Upper lobe of right lung (tissue), 1 donor: ENCODE results near the gene TMEM89. TPM values are rescaled to one million over a fixed set of nuclear protein-coding genes. Genes with fewer than 3 reads are reported as not detected.

Experiments used
- ATAC-seq: fragments of 200-7000 bp; cut with Tn5 transposase; one replicate; pipeline ENCODE4 v1.9.1; 2020; ENCODE audit warnings: mild to moderate bottlenecking, moderate library complexity
- DNase-seq: peaks from one replicate; pipeline ENCODE4 v3.0.0-alpha.2; 2020
- H3K27ac ChIP-seq: fragments of 200-600 bp; one replicate; pipeline ENCODE4 v1.8.0; 2022
- H3K27me3 ChIP-seq: fragments of 200-600 bp; one replicate; pipeline ENCODE4 v1.8.0; 2022; ENCODE audit warnings: mild to moderate bottlenecking
- H3K36me3 ChIP-seq: fragments of 200-600 bp; one replicate; pipeline ENCODE4 v1.8.0; 2022
- H3K4me1 ChIP-seq: fragments of 200-600 bp; one replicate; pipeline ENCODE4 v1.8.0; 2022
- H3K4me3 ChIP-seq: fragments of 200-600 bp; one replicate; pipeline ENCODE4 v1.8.0; 2022; ENCODE audit warnings: mild to moderate bottlenecking
- H3K9me3 ChIP-seq: fragments of 200-600 bp; one replicate; pipeline ENCODE4 v1.8.0; 2022
- CTCF ChIP-seq: fragments of 200-600 bp; IDR thresholded peaks from one replicate; pipeline ENCODE4 v1.8.0; 2022; ENCODE audit warnings: antibody characterized with exemption
- intact Hi-C: fragments of 100-400 bp; cut with DNase I; formaldehyde crosslinking; loops from one replicate; pipeline ENCODE4 v1.11.0; 2022
- total RNA-seq: library from RNA; stranded (reverse); fragmentation: NEBNext Ultra II Directional; extraction: Animal tissue kit (Norgen Biotek cat#: 25700); gene quantifications from one replicate; pipeline ENCODE4 v1.2.1, GENCODE V29; 2021
- donor health status: DM: no; HTN: yes; CAD: no; lungs with severe emphysema.

The TMEM89 gene
- total RNA-seq, 1 donor from 2014 or later, result not detected

- intact Hi-C loops, result no loop called here
- H3K27me3 ChIP-seq, result no peaks in the 10 kb centered on the region
- DNase-seq (no peak), ATAC-seq (no peak)
- H3K4me3 ChIP-seq, result no peak overlapping the region
- H3K27ac ChIP-seq, result no peak overlapping the region
- no peaks in the 10 kb centered on the region for H3K36me3 ChIP-seq
- TF ChIP-seq CTCF, result no peak
- H3K9me3 ChIP-seq, result no peaks in the 10 kb centered on the region
- peaks cover 8% of the 10 kb centered on the region for H3K4me1 ChIP-seq
Observed at GRCh38 chr3:48639944-48640606, 18.5 kb upstream of the TMEM89 start.

DNA sequence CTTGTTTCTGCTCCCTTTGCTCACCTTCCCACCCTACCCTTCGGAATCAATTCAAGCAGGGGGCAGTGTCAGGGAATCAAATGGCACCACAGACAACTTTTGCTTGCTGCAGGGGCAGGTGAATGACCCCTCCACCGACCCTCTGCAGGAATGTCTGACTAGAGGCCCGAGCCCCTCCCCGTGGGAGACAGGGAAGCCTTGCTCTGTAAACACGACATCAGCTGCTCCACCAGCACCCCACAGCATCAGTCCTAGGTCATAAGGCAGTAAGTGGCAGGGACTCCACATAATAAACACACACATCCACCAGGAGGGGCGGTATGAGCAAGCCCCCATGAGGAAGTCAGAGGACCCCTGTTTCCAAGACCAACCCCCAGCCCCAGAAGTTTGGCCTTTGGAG is 15.7 kb upstream of the TMEM89 start:
- Histone ChIP-seq H3K36me3 (no peaks in the 10 kb centered on the region), H3K9me3 (no peaks in the 10 kb centered on the region), H3K4me3 (no peak overlapping the region), H3K27ac (no peak overlapping the region), H3K27me3 (no peaks in the 10 kb centered on the region), H3K4me1 (peaks cover 18% of the 10 kb centered on the region)
- no peak for ATAC-seq
- no peak for DNase-seq
- TF ChIP-seq CTCF, result no peak
- intact Hi-C loops, result no loop called here

GRCh38 chr3:48636149-48636655 is 14.6 kb upstream of the TMEM89 start:
- Histone ChIP-seq H3K9me3 (no peaks in the 10 kb centered on the region), H3K27me3 (no peaks in the 10 kb centered on the region), H3K36me3 (no peaks in the 10 kb centered on the region), H3K4me3 (peak overlapping the region; percentile 98), H3K4me1 (peaks cover 18% of the 10 kb centered on the region), H3K27ac (peak overlapping the region; percentile 75)
- ATAC-seq, result no peak
- DNase-seq, result no peak
- no peak for TF ChIP-seq CTCF
- intact Hi-C loops, result no loop called here

DNA sequence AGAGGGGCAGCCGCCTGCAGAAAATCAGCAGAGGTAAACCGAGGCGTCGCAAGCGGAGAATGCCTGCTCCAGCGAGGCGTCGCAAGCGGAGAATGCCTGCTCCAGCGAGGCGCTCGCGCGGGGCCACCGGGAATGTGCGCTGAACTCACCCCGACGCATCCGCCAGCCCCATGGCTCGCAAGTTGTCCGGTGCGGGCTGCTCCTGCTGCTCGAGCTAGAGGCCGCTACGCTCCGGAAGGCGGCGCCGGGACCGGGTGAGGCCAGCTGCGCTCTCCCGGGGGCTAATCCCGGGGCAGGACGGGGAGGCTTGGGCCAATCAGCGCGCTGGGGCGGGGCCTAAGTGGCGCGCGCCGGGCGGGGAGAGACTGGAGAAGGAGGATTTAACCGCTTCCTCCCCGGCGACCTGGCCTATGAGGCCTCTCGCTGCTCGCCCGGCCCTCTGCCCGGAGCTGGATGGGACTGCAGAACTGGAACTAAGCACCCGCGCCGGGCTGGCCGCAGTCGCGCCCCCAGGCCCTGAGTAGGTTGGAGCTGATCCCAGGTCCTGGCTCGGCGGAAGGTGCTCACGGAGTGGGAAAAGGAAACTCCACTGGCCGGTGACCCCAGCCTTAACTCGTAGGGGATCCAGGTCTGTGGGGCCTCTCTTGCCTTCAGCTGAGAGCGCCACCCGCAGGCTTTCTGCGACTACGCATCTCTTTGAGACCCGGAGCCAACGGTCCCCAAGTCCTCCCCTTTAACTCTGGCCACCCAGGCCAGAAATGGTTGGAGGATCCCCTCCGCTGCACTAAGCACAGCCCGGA is 13.9 kb upstream of the TMEM89 start, which contains the start of gene SLC26A6:
Gene SLC26A6, minus strand, starts transcription at position 240 of the 800 bp plus-strand sequence. Its CDS starts 68 bp downstream, at position 172.
- H3K27ac ChIP-seq, result peak within 1 kb of the TSS; percentile 75
- H3K9me3 ChIP-seq, result no peaks in the 10 kb centered on the region
- H3K27me3 ChIP-seq, result no peaks in the 10 kb centered on the region
- TF ChIP-seq CTCF, result peak; percentile 45
- peak; percentile 97 for ATAC-seq
- peak; percentile 99 for DNase-seq
- peak within 1 kb of the TSS; percentile 98 for H3K4me3 ChIP-seq
- H3K36me3 ChIP-seq, result no peaks in the 10 kb centered on the region
- H3K4me1 ChIP-seq, result peaks cover 18% of the 10 kb centered on the region
- intact Hi-C loops, result no loop called here

DNA sequence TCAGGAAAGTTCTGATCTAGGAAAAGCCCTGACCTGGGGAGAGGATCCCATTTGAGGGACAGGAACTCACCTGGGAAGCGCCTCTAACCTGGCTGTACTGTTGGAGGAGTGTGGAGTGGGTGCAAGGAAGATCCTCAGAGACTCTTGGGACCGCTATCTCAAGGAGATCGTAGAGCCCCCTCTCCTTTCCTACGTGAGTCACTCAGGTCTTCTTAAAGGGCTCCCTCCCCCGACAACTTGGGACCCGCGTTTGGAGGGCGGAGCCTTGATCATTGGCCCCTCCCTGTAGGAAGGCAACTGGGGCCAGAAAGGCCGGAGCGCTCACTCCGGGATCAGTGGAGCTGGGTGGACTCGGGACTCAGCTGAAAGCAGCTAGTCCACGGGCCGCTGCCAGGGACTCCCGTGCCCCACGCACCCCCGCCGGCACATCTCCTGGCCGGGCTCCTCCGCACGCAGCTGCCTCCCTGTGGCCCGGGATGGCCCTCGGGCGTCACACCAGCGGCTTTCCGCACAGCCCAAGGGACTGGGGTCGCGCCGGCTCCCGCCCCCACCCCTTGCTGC is 13.2 kb upstream of the TMEM89 start:
- peak overlapping the region; percentile 70 for H3K27ac ChIP-seq
- DNase-seq, result peak; percentile 78

More for the DNA sequence above, 13.2 kb upstream of the TMEM89 start:
- H3K36me3 ChIP-seq, result peaks cover 4% of the 10 kb centered on the region
- intact Hi-C loops, result no loop called here
- no peak for TF ChIP-seq CTCF
- no peaks in the 10 kb centered on the region for H3K9me3 ChIP-seq
- peak overlapping the region; percentile 98 for H3K4me3 ChIP-seq
- peaks cover 18% of the 10 kb centered on the region for H3K4me1 ChIP-seq
- H3K27me3 ChIP-seq, result no peaks in the 10 kb centered on the region
- peak; percentile 46 for ATAC-seq
